ENCODE data around the gene BTNL8. TPM values are rescaled to one million over a fixed set of nuclear protein-coding genes. Genes with fewer than 3 reads are reported as not detected.

BTNL8 gene
- not detected in 2 replicates for total RNA-seq

GRCh38 chr5:180898621-180899246 is at the start of gene BTNL8:
BTNL8 (plus strand) TSS chr5:180899159; CDS start chr5:180899311, 152 bp downstream.

GRCh38 chr5:180860887-180861822 is 37.8 kb upstream of the BTNL8 start, which contains the start of gene ZFP62:
ZFP62 (minus strand) TSS chr5:180861276; CDS start chr5:180861219, 57 bp downstream.

GRCh38 chr5:180988592-180988991 is 89.6 kb downstream of the BTNL8 start, which contains the start of gene BTNL3:
BTNL3 (plus strand) TSS chr5:180988846; CDS start chr5:180989029, 183 bp downstream.

Other genes with a start within 250 kb of the BTNL8 start
- 0.56 and 0.58 TPM in 2 replicates for gene FLT4, start 249.6 kb upstream of the BTNL8 start, total RNA-seq
- gene OR2Y1, start 159.1 kb upstream of the BTNL8 start, total RNA-seq, result not detected in 2 replicates
- 74.1 and 118 TPM in 2 replicates for gene MGAT1, start 96.4 kb upstream of the BTNL8 start, total RNA-seq
- gene ZFP62, start 37.9 kb upstream of the BTNL8 start, total RNA-seq, result 23.4 and 24.8 TPM in 2 replicates
- gene BTNL3, start 89.7 kb downstream of the BTNL8 start, total RNA-seq, result not detected in 2 replicates
- not detected in 2 replicates for gene BTNL9, start 141.1 kb downstream of the BTNL8 start, total RNA-seq
- gene OR2V1, start 232.0 kb downstream of the BTNL8 start, total RNA-seq, result not detected in 2 replicates
- gene OR2V2, start 248.4 kb downstream of the BTNL8 start, total RNA-seq, result not detected in 2 replicates

Data from regular cardiac myocyte (primary cell).